Measurements from ENCODE around the gene MYO10. TPM values are rescaled to one million over a fixed set of nuclear protein-coding genes. Genes with fewer than 3 reads are reported as not detected.
"Not testable (repeated sequence)": the region's sequence is repeated elsewhere in the genome, so short reads cannot be mapped to it uniquely, and the experiment has no call there.

MYO10 gene
- total RNA-seq, 2 experiments from 2014 or later = 0.23 to 0.28 TPM

DNA sequence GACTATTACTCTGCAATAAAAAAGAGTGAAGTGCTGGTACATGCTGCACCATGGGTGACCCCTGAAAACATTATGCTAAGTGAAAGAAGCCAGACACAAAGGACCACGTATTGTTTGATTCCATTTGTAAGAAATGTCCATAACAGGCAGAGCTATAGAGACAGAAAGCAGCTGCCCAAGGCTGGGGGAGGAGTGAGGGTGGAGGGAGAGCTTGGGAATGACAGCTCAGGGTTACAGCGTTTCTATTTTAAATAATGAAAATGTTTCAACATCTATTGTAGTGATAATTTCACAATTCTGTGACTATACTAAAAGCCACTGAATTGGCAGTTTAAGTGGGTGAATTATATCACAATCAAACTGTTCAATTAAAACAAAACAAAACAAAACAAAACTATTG lies 81.7 kb downstream of the MYO10 start:
- ChIA-PET CTCF (no interaction called here), POLR2A (no interaction called here)
- no peak overlapping the region for H3K4me3 Mint-ChIP-seq
- no peak overlapping the region for H3K27ac Mint-ChIP-seq
- no peaks in the 10 kb centered on the region for H3K4me1 Mint-ChIP-seq
- intact Hi-C loops (cut with DNase I, micrococcal nuclease) = no loop called here
- no peaks in the 10 kb centered on the region for H3K36me3 Mint-ChIP-seq (ENCODE audit: low read depth)
- peaks cover 5% of the 10 kb centered on the region for H3K9me3 Mint-ChIP-seq (ENCODE audit: low read depth)
- no peaks in the 10 kb centered on the region for H3K27me3 Mint-ChIP-seq
- ATAC-seq = no peak
- DNase-seq = no peak

DNA sequence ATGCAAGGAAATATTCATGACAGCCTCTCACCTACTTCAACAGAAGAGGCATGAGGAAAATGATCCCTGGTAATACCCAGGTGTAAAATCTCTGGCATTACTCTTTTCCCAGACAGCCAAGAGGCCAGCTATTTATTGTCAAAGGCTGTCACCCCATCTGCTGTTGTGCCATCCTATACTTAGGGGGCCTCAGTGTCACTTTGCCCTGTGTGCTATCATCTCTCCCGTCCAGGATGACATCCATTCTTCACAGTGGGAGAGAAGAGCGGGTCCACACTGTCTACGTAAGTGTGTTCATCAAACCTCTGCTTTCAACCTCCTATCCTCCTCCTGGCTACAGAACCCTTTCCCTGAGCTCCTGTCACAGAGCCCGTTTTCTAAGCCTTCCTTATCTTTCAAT lies 82.6 kb downstream of the MYO10 start:
- H3K36me3 Mint-ChIP-seq (ENCODE audit: low read depth) = no peaks in the 10 kb centered on the region
- H3K27me3 Mint-ChIP-seq = no peaks in the 10 kb centered on the region
- peaks cover 3% of the 10 kb centered on the region for H3K9me3 Mint-ChIP-seq (ENCODE audit: low read depth)
- ChIA-PET POLR2A (no interaction called here), CTCF (no interaction called here)
- no peaks in the 10 kb centered on the region for H3K4me1 Mint-ChIP-seq
- no peak for ATAC-seq
- H3K4me3 Mint-ChIP-seq = no peak overlapping the region
- no peak for DNase-seq
- no peak overlapping the region for H3K27ac Mint-ChIP-seq
- intact Hi-C loops (cut with DNase I, micrococcal nuclease) = no loop called here

DNA sequence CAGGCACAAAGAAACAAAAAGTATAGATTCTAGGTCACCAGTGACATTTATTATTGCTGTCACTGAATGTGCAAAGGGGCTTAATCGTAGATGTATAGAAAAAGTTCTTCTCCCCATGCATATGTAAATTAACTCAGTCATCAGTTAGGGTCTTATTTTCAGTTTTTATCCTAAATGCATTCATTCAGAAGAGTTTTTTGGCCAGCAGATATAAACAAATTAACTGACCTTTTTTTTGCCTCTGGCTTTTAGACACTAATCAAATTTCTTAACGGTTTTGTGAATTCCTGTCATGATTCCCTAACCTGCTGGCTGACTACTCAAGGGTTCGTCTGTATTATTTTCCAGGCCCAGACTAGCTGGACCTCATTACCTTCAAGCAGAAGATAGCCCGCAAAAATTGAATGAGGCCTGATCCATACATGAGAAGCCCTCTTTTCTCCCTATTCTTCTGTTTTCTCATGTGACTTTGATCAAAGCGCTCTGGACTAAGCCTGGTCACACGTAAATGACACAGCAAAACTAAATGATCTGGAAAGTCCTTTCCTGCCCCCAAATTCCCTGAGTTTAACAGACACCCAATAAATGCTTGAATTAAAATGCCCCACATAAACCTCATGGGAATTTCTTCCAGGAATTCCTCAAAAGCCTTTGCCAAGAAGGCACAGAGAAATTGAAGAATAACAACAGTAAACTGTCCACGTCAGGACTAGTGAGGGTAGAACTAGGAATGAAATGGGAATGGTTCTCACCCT lies 83.7 kb downstream of the MYO10 start:
- no peaks in the 10 kb centered on the region for H3K36me3 Mint-ChIP-seq (ENCODE audit: low read depth)
- H3K27me3 Mint-ChIP-seq = no peaks in the 10 kb centered on the region
- H3K9me3 Mint-ChIP-seq (ENCODE audit: low read depth) = no peaks in the 10 kb centered on the region
- no peak overlapping the region for H3K4me3 Mint-ChIP-seq
- no peak overlapping the region for H3K27ac Mint-ChIP-seq
- ATAC-seq = no peak
- ChIA-PET POLR2A (no interaction called here), CTCF (no interaction called here)
- H3K4me1 Mint-ChIP-seq = no peaks in the 10 kb centered on the region
- intact Hi-C loops (cut with DNase I, micrococcal nuclease) = no loop called here
- no peak for DNase-seq

DNA sequence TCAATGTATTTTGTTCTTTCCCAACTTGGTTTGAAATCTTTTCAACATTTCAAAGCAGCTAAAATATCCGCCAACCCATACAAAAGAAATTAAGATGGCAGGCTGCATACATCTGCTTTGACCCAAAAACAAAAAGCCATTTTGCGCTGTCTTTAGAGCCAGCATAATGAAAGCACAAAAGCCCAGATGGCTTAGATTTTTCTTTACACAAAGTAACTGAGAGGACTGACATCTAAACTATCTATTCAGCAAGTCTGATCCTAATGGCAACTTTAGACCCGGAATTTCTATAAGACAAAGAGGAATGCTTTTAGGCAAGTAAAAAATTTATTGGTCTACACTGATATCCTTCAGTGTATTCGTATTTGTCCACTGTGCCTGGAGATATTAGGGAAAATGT lies 86.3 kb downstream of the MYO10 start:
- no peak for DNase-seq
- no peaks in the 10 kb centered on the region for H3K36me3 Mint-ChIP-seq (ENCODE audit: low read depth)
- no peaks in the 10 kb centered on the region for H3K4me1 Mint-ChIP-seq
- CTCF ChIA-PET = no interaction called here
- no peak overlapping the region for H3K4me3 Mint-ChIP-seq
- H3K27me3 Mint-ChIP-seq = no peaks in the 10 kb centered on the region
- no peak overlapping the region for H3K27ac Mint-ChIP-seq
- ATAC-seq = no peak
- intact Hi-C loops (cut with DNase I, micrococcal nuclease) = no loop called here
- H3K9me3 Mint-ChIP-seq (ENCODE audit: low read depth) = no peaks in the 10 kb centered on the region
- POLR2A ChIA-PET = no interaction called here

DNA sequence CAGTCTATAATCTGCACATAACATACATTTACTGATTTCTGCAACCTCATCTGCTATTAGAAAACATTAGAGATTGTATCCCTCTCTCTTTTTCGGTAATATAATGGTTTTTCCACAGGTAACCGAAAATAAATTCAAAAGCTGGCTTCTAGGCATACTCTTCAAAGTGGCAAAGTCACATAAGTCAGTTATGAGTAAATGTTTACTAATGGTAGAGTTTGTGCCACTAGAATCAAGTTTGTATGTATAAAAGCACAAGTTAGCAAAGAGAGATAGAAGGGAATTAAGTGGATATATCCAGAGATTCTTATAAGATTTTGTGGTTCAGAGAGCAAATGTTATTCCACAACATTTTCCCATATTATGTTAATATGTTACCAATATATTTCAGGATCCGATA lies 86.9 kb downstream of the MYO10 start:
- Mint-ChIP-seq H3K4me1 (no peaks in the 10 kb centered on the region), H3K9me3 (ENCODE audit: low read depth) (no peaks in the 10 kb centered on the region), H3K4me3 (no peak overlapping the region), H3K27me3 (no peaks in the 10 kb centered on the region), H3K36me3 (ENCODE audit: low read depth) (no peaks in the 10 kb centered on the region), H3K27ac (no peak overlapping the region)
- intact Hi-C loops (cut with DNase I, micrococcal nuclease) = no loop called here
- no peak for ATAC-seq
- POLR2A ChIA-PET = no interaction called here
- CTCF ChIA-PET = no interaction called here
- DNase-seq = no peak

DNA sequence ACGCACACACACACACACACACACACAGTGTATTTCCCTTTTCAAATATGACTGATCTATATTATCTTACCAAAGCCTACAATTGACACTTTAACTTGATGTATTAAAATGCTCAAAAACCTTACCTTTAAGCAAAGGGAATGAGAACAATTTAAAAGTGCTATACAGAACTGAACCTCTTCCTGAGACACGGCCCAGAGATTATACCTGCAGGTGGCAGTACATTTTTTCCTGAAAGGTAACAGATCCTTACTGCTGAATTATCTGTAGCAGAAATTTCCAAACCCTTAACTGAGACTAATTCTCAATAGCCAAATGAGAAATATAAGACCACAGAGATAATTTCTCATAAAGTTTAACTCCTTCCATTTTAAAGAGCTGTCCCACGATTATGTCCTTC lies 91.1 kb downstream of the MYO10 start:
- H3K36me3 Mint-ChIP-seq (ENCODE audit: low read depth) = no peaks in the 10 kb centered on the region
- no peak overlapping the region for H3K4me3 Mint-ChIP-seq
- ChIA-PET POLR2A (no interaction called here), CTCF (no interaction called here)
- no peaks in the 10 kb centered on the region for H3K4me1 Mint-ChIP-seq
- intact Hi-C loops (cut with DNase I, micrococcal nuclease) = no loop called here
- no peak for ATAC-seq
- H3K27ac Mint-ChIP-seq = no peak overlapping the region
- DNase-seq = no peak
- H3K9me3 Mint-ChIP-seq (ENCODE audit: low read depth) = no peaks in the 10 kb centered on the region
- H3K27me3 Mint-ChIP-seq = peaks cover 11% of the 10 kb centered on the region

DNA sequence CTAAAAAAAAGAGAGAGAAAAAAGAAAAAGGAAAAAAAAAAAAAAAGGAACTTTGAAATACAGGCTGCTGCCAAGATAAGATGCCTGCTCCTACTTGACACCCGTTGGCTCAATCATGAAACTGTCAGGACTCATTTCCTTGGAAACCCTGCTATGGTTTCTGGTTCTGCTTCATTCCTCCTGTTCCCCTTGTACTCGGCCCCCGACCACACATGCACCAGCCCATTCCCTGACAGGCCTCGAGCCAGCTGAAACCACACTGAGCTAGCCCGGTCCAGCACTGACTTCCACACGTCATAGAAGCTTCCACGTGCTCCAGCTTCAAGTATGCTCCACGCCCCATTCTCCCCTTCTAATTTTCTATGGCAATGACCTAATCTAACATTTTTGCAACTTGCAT lies 93.2 kb downstream of the MYO10 start:
- Mint-ChIP-seq H3K27ac (no peak overlapping the region), H3K9me3 (ENCODE audit: low read depth) (no peaks in the 10 kb centered on the region), H3K4me1 (no peaks in the 10 kb centered on the region), H3K4me3 (no peak overlapping the region), H3K36me3 (ENCODE audit: low read depth) (no peaks in the 10 kb centered on the region), H3K27me3 (peaks cover 15% of the 10 kb centered on the region)
- CTCF ChIA-PET = no interaction called here
- ATAC-seq (no peak), DNase-seq (no peak)
- POLR2A ChIA-PET = no interaction called here
- intact Hi-C loops (cut with DNase I, micrococcal nuclease) = no loop called here

DNA sequence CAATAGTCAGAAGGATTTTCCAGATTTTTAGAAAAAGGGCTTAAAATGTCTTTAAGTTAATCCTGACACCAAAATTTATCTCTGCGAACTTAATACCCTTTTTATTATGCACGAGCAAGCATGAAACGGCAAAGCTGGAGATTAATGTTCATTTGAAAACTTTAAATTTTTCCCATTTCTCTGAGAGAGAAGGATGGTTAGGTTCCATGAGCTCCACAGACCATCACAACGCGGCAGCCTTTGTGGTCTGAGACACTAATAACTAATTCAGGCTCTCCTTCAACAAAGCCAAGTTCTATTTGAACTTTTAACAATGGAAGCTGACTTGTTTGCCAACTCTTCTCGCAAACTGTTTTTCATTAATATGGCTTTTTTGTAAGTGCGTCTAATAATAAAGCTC lies 94.7 kb downstream of the MYO10 start:
- H3K36me3 Mint-ChIP-seq (ENCODE audit: low read depth) = no peaks in the 10 kb centered on the region
- no peaks in the 10 kb centered on the region for H3K4me1 Mint-ChIP-seq
- ATAC-seq = no peak
- POLR2A ChIA-PET = no interaction called here
- H3K9me3 Mint-ChIP-seq (ENCODE audit: low read depth) = no peaks in the 10 kb centered on the region
- CTCF ChIA-PET = no interaction called here
- no peak for DNase-seq
- no peak overlapping the region for H3K4me3 Mint-ChIP-seq
- intact Hi-C loops (cut with DNase I, micrococcal nuclease) = no loop called here
- no peak overlapping the region for H3K27ac Mint-ChIP-seq
- H3K27me3 Mint-ChIP-seq = peaks cover 15% of the 10 kb centered on the region

DNA sequence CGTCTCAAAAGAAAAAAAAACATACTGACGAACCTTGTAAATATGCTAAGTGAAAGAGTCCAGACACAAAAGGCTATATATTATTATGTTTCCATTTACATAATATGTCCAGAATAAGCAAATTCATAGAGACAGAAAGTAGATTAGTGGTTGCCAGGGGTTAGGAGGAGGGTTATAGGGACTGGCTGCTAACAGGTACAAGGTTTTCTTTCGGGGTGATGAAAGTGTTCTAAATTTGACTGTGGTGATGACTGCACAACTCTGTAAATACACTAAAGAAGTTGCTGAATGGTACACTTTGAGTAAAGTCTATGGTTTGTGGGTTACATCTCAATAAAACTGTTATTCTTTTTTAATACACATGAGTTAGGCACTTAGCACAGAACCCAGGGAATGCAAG lies 98.8 kb downstream of the MYO10 start:
- ChIA-PET CTCF (no interaction called here), POLR2A (no interaction called here)
- intact Hi-C loops (cut with DNase I, micrococcal nuclease) = no loop called here
- DNase-seq = no peak
- Mint-ChIP-seq H3K4me1 (no peaks in the 10 kb centered on the region), H3K27me3 (peaks cover 9% of the 10 kb centered on the region), H3K27ac (no peak overlapping the region), H3K4me3 (no peak overlapping the region), H3K9me3 (ENCODE audit: low read depth) (no peaks in the 10 kb centered on the region), H3K36me3 (ENCODE audit: low read depth) (no peaks in the 10 kb centered on the region)
- ATAC-seq = no peak

DNA sequence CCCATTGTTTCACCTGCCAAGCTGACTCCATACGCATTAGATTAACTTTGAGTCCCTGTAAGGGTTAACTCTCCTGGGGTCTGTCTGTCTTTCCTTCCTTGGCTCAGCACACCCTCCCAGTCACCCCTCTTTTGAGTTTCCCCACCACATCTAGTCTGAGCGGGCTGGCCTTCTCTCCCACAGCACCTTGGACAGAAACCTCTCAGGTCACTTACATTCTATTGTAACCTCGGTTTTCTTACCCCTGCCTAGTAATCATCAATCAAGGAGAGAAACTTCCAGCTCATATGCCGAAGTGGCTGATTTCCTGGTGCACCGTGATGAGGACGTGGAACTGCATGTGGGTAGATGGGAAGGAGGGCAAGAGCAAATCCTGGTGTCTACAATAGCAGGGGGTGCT lies 102.1 kb downstream of the MYO10 start:
- intact Hi-C loops (cut with DNase I, micrococcal nuclease) = no loop called here
- POLR2A ChIA-PET = no interaction called here
- no peak for ATAC-seq

DNA sequence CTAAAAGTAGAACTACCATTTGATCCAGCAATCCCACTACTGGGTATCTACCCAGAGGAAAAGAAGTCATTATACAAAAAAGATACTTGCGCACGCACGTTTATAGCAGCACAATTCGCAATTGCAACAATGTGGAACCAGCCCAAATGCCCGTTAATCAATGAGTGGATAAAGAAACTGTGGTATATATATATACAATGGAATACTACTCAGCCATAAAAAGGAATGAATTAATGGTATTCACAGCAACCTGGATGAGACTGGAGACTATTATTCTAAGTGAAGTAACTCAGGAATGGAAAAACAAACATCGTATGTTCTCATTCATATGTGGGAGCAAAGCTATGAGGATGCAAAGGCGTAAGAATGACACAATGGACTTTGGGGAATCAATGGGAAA lies 104.8 kb downstream of the MYO10 start:
- H3K4me1 Mint-ChIP-seq, POLR2A ChIA-PET: not testable (repeated sequence)

More for the DNA sequence above, 102.1 kb downstream of the MYO10 start:
- Mint-ChIP-seq H3K27me3 (peaks cover 6% of the 10 kb centered on the region), H3K36me3 (ENCODE audit: low read depth) (no peaks in the 10 kb centered on the region), H3K4me1 (no peaks in the 10 kb centered on the region), H3K9me3 (ENCODE audit: low read depth) (no peaks in the 10 kb centered on the region), H3K4me3 (no peak overlapping the region), H3K27ac (no peak overlapping the region)
- CTCF ChIA-PET = no interaction called here
- no peak for DNase-seq

DNA sequence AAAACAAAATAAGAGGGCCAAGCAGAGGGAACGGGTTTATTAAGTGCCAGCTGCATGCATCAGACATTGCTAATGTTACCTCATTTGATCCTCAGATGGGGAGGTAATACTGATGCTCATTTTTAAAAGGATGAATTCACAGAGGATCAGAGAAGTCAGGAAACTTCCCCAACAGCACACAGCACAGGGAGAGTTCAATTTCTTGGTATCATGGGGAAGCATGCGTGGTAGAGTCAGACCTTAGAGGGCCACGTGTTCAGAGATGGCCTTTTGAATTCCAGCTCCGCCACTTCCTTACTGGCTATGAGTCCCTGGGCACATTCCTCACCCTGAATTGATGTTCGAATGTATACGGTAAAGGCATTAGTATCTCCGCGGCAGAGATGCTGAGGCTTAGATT lies 108.3 kb downstream of the MYO10 start:
- Mint-ChIP-seq H3K27ac (no peak overlapping the region), H3K36me3 (ENCODE audit: low read depth) (no peaks in the 10 kb centered on the region), H3K9me3 (ENCODE audit: low read depth) (no peaks in the 10 kb centered on the region), H3K4me1 (no peaks in the 10 kb centered on the region), H3K4me3 (no peak overlapping the region), H3K27me3 (peaks cover 12% of the 10 kb centered on the region)
- no peak for DNase-seq
- POLR2A ChIA-PET = no interaction called here
- no peak for ATAC-seq
- CTCF ChIA-PET = interaction anchor here (0.5 kb wide), 1 partner anchor 47 kb away, joined by 3 read pairs; no protein-coding TSS in a partner anchor
- intact Hi-C loops (cut with DNase I, micrococcal nuclease) = no loop called here

More for the DNA sequence above, 104.8 kb downstream of the MYO10 start:
- H3K9me3 Mint-ChIP-seq (ENCODE audit: low read depth); intact Hi-C loops (cut with DNase I, micrococcal nuclease); ATAC-seq; H3K27me3 Mint-ChIP-seq; H3K36me3 Mint-ChIP-seq (ENCODE audit: low read depth); H3K27ac Mint-ChIP-seq; DNase-seq; H3K4me3 Mint-ChIP-seq; CTCF ChIA-PET: not testable (repeated sequence)
